ENCODE results near the gene LRRC36.

Gene LRRC36, protein sequence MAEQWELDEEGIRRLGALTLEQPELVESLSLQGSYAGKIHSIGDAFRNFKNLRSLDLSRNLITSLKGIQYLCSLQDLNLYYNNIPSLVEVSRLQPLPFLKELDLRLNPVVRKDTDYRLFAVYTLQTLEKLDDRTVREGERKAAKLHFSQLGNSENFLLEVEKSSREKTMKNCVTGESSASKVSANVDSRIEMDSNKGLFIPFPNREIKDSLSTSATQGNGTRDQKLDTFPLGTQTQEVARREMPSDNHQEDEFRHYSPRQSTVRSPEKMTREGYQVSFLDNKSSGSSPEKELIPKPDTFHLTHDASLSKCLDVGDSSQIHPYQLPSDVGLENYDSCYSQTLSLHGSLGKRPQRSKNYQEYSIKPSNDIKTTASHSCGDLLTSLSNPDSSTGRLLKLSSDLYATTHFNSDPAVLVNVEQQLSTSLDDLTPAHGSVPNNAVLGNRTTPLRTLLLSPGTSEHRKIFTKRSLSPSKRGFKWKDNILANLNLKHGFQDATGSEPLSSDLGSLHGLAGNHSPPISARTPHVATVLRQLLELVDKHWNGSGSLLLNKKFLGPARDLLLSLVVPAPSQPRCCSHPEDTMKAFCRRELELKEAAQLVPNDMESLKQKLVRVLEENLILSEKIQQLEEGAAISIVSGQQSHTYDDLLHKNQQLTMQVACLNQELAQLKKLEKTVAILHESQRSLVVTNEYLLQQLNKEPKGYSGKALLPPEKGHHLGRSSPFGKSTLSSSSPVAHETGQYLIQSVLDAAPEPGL

DNA sequence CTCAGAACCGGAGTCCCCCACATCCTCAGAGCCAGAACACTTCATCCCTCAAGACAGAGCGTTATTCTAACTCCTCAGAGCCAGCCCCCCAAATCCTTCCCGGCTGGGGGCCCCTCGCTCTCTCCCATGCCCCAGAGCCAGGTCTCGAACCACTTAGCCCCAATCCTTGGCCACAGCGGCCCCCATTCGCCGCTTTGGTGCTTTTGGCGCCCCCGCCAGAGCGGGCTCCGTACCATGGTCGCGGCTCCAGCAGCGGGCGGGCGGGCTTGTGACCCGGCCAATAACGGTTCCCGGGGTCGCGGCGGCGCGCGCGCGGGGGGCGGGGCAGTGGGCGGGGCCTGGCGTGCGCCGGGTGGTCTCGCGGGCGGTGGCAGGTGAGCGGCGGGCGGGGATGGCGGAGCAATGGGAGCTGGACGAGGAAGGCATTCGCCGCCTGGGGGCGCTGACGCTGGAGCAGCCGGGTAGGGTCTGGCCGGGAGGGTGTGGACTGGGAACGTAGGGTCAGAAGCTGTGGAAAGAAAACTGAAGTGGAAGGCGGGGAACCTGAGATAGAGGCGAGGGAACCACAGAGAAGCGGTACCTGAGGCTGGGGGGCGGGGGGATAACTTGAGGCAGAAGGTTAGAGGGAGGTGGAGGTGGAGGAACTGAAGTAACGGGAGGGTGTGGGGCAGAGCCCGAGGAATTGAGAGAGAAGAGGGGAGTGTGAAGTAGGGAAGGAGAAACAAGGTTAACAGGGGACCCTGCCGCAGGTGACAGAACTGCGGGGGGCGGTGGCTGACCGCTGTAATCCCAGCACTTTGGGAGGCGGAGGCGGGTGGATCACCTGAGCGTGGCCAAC, at the start of gene LRRC36, which contains the start of gene KCTD19:
Gene LRRC36 (plus strand): TSS at position 344 of the 838 bp plus-strand sequence. CDS start 48 bp downstream, at position 392.
Gene KCTD19 (minus strand): TSS at position 270 of the 838 bp plus-strand sequence. CDS start 34 bp downstream, at position 236.
- peak; percentile 5 for DNase-seq

DNA sequence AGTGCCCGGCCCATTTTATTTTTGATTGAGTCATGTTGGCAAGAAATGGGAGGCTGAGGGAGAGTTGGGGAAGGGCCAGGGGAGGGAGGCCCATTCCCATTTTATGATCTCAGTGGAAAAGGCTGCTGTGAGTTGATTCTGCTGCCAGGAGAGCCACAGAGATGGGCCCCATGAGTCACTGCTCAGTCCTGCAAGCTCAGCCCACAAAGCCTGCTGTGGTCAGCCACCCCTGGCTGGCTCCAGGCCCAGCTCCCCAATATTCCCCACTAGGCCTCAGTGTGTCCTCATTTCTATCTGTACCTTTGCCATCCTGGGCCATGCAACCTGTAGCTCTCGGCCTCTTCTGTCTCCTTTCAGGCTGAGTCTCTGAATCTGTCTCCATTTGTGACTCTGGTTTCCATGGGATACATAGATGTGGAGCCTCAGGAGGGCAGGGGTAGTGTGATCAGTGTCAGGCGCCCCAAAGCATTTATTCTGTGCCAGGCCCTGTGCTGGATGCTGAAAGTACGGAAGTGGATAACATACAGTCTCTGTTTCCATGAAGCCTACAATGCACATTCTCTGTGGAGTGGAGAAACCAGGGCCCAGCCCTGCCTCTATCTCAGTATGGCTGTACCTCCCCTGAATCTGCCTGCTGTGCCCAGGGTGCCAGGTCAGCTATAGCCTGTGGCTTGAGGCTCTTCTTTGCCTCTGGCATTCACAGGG, 49.2 kb upstream of the LRRC36 start:
- peak; percentile 99 for DNase-seq

DNA sequence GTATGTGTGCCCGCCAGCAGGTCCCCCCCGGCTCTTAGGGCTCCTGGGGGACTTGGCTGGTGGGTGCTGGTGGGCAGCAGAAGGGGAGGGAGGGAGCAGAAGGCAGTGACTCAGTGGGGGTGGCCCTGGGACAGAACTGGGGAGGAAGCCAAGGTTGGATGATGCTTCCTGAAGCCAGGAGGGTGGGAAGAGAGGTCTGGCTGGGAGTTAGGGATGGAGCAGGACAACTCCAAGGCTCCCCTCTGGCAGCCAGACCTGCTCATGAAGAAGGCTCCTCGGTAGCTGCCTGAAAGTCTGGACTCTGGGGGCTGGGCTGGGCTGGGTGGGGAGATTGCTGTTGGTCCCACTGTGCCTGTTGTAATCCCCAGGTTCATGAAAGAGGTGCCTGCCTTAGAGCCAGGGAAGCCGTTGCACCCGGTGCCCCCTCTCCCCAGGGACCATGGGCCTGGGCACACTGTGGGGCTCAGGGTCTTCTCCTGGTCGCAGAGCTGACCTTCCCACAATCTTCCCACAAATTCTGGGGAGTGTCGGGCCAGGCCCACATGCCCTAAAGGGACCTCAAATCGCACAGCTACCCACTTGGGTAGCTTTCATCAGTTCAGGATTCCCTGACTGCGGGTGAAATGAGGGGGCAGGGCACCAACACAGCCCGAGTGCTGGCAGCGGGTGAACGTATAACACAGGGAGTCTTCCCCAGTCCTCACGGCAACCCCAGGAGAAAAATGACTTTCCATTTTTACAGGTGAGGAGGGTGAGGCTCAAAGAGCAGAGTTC, 48.4 kb upstream of the LRRC36 start:
- peak; percentile 79 for DNase-seq

DNA sequence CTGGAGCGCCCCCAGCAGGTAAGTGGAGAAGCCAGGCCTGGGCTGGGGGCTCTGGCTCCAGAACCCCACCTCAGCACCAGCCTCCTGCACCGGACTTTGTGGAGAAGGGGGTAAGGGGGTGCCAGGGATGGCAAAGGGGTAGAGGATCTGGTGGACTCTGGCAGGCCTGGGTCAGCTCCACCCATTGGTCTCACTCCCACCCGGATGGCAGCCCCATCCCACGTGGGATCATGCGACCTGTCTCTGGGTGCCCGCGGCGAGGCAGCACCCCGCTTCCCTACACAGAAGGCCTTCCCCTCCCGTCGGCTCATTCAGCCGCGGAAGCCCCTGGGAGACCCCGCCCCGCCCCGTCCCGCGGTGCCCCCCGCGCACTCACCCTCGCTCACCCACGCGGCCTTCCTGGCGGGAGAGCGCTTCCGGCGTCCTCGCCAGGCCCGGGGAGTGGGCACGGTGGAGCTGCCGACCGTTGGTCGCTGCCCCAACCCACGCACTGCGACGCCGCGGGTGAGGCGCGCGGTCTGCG, 47.8 kb upstream of the LRRC36 start:
- no peak for DNase-seq

DNA sequence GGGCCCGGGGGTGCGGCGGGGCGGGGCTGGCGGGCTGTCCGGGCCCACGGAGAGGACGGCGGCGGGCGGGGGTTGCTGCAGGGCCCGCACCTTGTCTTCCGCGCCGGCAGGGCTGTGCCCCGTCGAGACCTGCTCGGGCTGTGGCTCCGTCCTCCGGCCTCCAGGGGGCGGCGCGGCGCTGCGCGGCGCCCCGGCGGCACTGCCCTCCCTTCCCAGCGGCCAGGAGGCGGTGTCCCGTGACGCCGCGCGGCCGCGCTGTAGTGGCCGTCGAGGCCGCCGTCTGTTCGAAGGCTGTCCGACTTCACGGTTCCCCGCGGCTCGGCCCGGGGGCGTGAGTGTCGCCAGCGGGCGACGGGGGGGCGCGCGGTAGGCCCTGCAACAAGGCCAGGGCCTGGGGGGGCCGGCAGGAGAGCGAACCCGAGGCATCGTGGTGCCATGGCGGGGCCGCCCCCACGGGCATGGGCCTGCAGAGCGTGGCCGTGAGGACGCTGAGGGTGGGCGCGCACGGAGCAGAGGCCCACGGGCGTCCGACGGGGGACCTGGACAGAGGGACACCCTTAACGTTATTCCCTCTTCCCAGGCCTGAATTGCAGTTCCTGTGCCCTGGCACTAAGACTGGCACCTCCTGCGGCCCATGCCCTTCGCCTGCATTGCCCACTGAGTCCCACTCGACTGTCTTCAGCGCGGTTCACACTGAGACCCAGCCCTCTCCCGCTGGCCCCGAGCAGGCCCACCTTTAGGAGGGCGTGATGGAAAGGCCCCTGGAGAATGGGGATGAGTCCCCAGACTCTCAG, 47.1 kb upstream of the LRRC36 start, which contains the start of gene PLEKHG4:
Gene PLEKHG4 (plus strand): TSS at position 237 of the 794 bp plus-strand sequence. CDS start 513 bp downstream, at position 750.
- DNase-seq, result peak; percentile 56

DNA sequence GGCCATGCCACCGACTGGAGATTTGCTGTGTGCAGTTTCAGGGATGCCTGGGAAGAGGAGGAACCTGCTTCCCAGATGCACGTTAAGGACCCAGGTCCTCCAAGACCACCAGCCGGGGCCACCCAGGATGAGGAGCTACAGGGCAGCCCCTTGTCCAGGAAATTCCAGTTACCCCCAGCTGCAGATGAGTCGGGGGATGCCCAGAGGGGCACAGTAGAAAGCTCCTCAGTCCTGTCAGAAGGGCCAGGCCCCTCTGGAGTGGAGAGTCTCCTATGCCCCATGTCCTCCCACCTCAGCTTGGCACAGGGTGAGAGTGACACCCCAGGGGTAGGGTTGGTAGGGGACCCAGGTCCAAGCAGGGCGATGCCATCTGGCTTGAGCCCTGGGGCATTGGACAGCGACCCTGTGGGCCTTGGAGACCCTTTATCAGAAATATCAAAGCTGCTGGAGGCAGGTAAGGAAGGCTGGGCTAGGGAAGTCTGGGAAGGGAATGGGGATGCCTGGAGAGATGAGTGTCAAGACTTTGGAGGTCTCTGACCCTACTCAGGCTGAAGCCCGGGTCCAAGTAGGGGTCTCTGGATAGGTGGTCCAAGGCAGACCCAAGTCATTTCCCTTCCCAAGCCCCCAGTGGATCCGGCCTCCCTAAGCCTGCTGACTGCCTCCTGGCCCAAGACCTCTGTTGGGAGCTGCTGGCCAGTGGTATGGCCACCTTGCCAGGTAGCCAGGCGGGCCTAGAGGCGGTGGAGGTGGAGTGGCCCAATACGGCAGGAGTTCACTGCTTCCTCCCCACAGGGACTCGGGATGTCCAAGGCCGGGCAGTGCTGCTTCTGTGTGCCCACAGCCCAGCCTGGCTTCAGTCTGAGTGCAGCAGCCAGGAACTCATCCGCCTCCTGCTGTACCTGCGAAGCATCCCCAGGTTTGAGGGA, 46.3 kb upstream of the LRRC36 start:
- DNase-seq, result no peak

DNA sequence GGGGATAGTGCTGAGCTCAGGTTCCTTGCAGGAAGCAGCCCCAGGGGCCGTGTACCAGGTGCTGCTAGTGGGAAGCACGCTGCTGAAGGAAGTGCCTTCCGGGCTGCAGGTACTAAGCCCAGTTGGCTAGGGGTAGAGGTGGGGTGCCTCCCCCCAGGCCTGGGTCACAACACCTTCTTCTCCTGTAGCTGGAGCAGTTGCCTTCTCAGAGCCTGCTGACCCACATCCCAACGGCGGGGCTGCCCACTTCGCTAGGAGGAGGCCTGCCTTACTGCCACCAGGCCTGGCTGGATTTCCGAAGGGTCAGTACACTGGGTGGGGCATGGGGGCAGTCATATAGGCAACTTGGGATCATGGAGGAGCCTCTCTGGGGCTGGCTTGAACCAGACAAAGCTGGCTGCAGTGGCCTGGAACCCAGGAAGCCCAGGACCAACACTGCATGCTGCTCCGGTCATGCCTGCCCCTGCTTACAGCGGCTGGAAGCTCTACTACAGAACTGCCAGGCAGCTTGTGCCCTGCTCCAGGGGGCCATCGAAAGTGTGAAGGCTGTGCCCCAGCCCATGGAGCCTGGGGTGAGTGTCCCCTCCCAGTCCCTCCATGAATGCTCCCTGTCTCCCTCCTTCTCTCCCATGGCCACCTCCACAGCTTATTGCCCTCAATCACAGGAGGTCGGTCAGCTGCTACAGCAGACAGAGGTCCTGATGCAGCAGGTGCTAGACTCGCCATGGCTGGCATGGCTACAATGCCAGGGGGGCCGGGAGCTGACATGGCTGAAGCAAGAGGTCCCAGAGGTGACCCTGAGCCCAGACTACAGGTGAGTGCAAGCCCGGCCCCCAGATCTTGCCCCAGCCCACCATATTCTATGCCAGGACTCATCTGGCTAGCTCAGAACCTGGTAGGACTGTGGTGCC, 44.8 kb upstream of the LRRC36 start:
- no peak for DNase-seq

DNA sequence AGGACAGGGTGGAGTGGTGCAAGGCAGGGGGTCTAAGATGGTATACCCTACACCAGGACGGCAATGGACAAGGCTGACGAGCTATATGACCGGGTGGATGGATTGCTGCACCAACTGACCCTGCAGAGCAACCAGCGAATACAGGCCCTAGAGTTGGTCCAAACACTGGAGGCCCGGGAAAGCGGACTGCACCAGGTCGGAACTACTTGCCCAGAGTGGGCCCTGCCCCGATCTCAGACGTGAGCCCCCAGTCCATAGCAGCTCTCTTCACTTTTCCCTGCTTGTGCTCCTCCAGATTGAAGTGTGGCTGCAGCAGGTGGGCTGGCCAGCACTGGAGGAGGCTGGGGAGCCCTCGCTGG, 44.2 kb upstream of the LRRC36 start:
- DNase-seq, result no peak

DNA sequence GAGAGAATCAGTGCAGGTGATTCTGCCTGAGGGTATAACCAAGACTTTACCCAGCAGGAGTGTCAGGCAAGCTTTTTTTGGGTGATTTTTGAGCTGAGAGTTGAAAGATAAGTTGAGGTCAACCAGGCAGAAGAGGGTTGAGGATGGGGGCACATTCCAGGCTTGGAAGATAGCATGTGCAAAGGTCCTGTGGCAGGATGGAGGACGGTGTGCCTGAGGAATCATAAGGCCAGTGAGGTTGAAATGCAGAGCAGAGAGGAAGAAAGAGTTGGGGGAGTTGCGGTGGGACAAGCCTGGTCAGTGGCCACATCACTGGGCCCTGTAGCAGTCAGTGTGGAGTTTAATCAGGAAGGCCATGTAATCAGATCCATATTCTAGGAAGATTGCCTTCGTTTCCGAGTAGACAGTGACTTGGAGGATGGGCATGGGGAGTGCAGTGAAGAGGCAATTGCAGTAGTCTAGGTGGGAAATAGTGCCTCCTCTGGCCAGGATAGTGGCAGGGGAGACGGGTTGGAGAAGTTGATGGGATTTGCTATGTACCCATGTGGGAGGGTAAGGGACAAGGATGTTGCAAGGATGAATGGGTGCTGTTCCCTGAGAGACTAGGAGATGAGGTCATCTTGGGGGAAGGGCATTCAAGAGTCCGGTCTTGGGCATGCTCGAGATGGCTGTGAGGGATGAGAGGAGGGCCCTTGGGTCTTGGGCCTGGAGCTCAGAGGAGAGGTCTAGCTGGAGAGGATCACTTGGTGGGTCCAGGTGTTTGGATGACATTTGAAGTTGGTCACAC, 43.4 kb upstream of the LRRC36 start:
- peak; percentile 38 for DNase-seq

DNA sequence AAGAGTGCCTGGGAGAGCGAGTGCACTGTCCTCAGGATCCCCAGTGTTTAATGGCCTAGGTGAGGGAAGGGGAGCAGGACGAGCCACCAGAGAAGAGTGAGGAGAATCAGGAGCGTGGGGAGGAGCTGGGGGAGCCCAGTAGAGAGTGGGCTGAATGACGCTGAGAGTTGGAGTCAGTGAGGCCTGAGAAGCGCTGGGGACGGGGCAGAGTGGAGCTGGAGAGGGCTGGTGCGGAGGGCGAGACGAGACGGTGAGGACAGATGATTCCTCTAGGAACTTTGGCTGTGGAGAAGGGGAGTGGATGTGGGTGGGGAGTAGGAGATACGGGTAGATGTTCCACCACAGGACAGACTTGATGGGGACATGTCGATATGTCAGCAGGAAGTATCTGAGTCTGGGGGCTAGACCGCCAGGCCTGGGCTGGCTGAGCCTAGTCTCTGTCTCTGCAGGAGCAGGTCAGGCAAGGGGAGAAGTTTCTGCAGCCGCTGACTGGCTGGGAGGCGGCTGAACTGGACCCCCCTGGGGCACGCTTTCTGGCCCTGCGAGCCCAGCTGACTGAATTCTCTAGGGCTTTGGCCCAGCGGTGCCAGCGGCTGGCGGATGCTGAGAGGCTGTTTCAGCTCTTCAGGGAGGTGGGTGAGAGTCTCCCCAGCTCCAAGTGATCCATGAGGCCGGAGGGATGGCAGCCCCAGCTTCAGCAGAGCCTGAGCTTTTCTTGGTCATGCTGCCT, 42.6 kb upstream of the LRRC36 start:
- DNase-seq, result no peak

DNA sequence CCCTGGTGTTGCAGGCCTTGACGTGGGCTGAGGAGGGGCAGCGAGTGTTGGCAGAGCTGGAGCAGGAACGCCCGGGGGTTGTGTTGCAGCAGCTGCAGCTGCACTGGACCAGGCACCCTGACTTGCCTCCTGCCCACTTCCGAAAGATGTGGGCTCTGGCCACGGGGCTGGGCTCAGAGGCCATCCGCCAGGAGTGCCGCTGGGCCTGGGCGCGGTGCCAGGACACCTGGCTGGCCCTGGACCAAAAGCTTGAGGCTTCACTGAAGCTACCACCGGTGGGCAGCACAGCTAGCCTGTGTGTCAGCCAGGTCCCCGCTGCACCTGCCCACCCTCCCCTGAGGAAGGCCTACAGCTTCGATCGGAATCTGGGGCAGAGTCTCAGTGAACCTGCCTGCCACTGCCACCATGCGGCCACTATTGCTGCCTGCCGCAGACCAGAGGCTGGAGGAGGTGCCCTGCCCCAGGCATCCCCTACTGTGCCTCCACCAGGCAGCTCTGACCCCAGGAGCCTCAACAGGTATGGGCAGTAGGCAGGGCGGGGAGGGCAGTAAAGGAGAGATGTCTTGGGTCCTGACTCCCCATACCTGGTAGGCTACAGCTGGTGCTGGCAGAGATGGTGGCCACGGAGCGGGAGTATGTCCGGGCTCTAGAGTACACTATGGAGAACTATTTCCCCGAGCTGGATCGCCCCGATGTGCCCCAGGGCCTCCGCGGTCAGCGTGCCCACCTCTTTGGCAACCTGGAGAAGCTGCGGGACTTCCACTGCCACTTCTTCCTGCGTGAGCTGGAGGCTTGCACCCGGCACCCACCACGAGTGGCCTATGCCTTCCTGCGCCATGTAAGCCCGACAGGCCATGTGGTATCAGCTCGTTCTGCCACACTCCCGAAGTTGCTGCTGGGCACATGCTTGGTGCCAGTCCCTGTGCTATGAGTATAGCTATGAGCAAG, 41.6 kb upstream of the LRRC36 start:
- peak; percentile 39 for DNase-seq

DNA sequence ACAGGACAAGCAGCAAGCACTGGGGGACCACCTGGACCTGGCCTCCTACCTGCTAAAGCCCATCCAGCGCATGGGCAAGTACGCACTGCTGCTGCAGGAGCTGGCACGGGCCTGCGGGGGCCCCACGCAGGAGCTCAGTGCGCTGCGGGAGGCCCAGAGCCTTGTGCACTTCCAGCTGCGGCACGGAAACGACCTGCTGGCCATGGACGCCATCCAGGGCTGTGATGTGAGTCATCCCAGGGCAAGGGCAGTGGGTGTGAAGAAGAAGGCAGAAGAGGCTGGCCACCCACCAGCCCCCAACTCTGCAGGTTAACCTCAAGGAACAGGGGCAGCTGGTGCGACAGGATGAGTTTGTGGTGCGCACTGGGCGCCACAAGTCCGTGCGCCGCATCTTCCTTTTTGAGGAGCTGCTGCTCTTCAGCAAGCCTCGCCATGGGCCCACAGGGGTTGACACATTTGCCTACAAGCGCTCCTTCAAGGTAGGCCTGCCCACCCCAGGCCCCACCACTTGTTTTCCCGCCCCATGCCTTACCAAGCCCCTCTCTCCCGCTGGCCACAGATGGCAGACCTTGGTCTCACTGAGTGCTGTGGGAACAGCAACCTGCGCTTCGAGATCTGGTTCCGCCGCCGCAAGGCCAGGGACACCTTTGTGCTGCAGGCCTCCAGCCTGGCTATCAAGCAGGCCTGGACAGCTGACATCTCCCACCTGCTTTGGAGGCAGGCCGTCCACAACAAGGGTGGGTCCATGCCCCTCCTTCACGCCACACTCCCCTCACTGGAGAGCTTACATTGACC, 40.0 kb upstream of the LRRC36 start:
- DNase-seq, result no peak

DNA sequence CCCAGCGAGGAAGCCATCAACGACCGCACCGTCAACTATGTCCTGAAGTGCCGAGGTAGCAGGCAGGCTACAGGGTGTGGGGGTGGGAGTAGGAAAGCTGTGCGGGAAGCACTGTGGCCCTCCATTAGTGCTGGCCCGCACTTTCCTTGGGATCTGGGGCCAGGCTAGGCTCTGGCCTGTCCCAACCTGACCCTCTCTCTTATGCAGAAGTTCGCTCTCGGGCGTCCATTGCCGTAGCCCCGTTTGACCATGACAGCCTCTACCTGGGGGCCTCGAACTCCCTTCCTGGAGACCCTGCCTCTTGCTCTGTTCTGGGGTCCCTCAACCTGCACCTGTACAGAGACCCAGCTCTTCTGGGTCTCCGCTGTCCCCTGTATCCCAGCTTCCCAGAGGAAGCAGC, 38.7 kb upstream of the LRRC36 start:
- no peak for DNase-seq

DNA sequence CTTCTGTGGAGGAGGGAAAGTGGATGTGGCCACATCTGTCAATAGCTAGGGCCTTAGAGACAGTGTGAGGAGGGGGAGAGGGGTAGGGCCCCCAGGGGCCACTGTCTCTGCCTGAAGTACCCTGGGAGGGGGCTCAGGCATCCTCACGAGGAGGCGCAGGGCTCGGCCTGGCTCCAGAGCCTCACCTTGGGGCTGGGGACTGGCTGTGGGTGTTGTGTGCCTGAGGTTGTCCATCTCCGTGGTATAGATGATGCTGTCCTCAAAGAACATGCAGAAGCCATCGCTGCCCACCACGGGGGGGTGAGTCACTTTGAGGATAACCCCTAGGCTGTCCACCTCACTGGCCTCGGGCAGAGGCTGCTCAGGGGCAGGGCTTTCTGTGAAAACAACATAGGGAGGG, 35.2 kb upstream of the LRRC36 start:
- DNase-seq, result no peak

Measured in HCEC 1CT (cell line).